Measurements from ENCODE around the gene BMP4. TPM values are rescaled to one million over a fixed set of nuclear protein-coding genes. Genes with fewer than 3 reads are reported as not detected.

Gene BMP4
- total and polyA plus RNA-seq, 2 donors (not counting 1 experiment from before 2014, with no cell fraction given), result not detected

GRCh38 chr14:53951627-53952303 lies 4.9 kb downstream of the BMP4 start:
- peaks cover 76% of the 10 kb centered on the region for H3K27me3 Mint-ChIP-seq
- Histone ChIP-seq H3K4me1 (ENCODE audit: control insufficient read depth in 2 of 2, insufficient read depth in 2 of 2, low read length in 2 of 2) (peaks cover 34 to 37% of the 10 kb centered on the region in 2 donors), H3K27me3 (replicated peaks in 1 of 4; ENCODE audit: control extremely low read depth in 1 of 4, control insufficient read depth in 3 of 4, insufficient read depth in 4 of 4, low read length in 3 of 4) (peaks cover 0 to 57% (median 20%) of the 10 kb centered on the region in 4 experiments), H3K9ac (ENCODE audit: low read length) (no peak overlapping the region), H3K36me3 (replicated peaks in 1 of 2; ENCODE audit: control extremely low read depth in 1 of 2, control insufficient read depth in 1 of 2, extremely low read depth in 1 of 2, insufficient read depth in 2 of 2, low read length in 1 of 2) (no peaks in the 10 kb centered on the region), H3K4me2 (replicated peaks; ENCODE audit: low read depth, low read length, poor library complexity, severe bottlenecking) (no peak overlapping the region), H3K9me3 (ENCODE audit: control extremely low read depth in 1 of 3, control insufficient read depth in 2 of 3, insufficient read depth in 1 of 3, low read length in 2 of 3) (peaks cover 0 to 6% (median 0%) of the 10 kb centered on the region in 3 donors), H3K4me3 (ENCODE audit: control extremely low read depth in 1 of 5, extremely low read depth in 1 of 5, insufficient read depth in 1 of 5, low read depth in 2 of 5, low read length in 4 of 5) (no peak overlapping the region), H4K20me1 (ENCODE audit: control insufficient read depth, insufficient read depth, low read length, poor library complexity, severe bottlenecking) (no peaks in the 10 kb centered on the region), H2AFZ (ENCODE audit: insufficient read depth, low read depth, low read length, poor library complexity, severe bottlenecking) (no peak overlapping the region), H3K79me2 (ENCODE audit: control insufficient read depth, insufficient read depth, low read length) (no peaks in the 10 kb centered on the region), H3K27ac (ENCODE audit: low read length in 2 of 2) (no peak overlapping the region)
- POLR2A ChIA-PET, result no interaction called here
- no peak for TF ChIP-seq CTCF (IDR thresholded peaks at IDR 0.05)
- no peak for TF ChIP-seq EZH2 (IDR thresholded peaks at IDR 0.05; ENCODE audit: borderline replicate concordance, insufficient read depth, low read depth, low read length, poor library complexity, severe bottlenecking)
- ATAC-seq (ENCODE audit: low read depth) (no peak), DNase-seq (no peak)
- H3K4me3 Mint-ChIP-seq, result no peak overlapping the region
- H3K9me3 Mint-ChIP-seq (ENCODE audit: insufficient read depth), result no peaks in the 10 kb centered on the region
- H3K4me1 Mint-ChIP-seq, result peaks cover 33% of the 10 kb centered on the region
- H3K27ac Mint-ChIP-seq, result no peak overlapping the region
- CTCF ChIA-PET, result no interaction called here
- intact Hi-C loops (cut with micrococcal nuclease), result no loop called here
- WGBS (ENCODE audit: insufficient coverage), result 92% methylated on average over 28 of the region's 32 CpGs

DNA sequence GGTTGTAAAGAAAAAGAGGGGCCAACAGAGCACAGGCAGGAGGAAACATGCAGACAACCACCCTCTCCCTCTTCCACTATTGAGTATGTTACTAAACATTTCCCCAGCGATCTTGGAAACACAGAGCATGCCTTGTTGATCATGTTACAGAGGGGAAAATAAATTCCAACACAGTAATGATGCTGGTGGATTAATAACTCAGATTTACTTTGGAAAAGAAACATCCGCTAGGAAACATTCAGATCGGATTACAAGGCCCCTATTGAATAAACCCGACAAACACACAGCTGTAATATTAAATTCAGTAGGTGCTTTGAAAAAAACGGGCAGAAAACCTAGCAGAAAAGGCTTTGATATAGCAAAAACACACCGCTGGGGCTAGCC lies 5.4 kb downstream of the BMP4 start:
- Mint-ChIP-seq H3K9me3 (ENCODE audit: insufficient read depth) (no peaks in the 10 kb centered on the region), H3K27ac (no peak overlapping the region), H3K27me3 (peaks cover 75% of the 10 kb centered on the region), H3K4me1 (peaks cover 31% of the 10 kb centered on the region), H3K4me3 (no peak overlapping the region)
- Histone ChIP-seq H3K4me3 (ENCODE audit: control extremely low read depth in 1 of 5, extremely low read depth in 1 of 5, insufficient read depth in 1 of 5, low read depth in 2 of 5, low read length in 4 of 5) (no peak overlapping the region), H3K27me3 (replicated peaks in 1 of 4; ENCODE audit: control extremely low read depth in 1 of 4, control insufficient read depth in 3 of 4, insufficient read depth in 4 of 4, low read length in 3 of 4) (peaks cover 0 to 56% (median 19%) of the 10 kb centered on the region in 4 experiments), H4K20me1 (ENCODE audit: control insufficient read depth, insufficient read depth, low read length, poor library complexity, severe bottlenecking) (no peaks in the 10 kb centered on the region), H3K4me2 (replicated peaks; ENCODE audit: low read depth, low read length, poor library complexity, severe bottlenecking) (no peak overlapping the region), H3K9me3 (ENCODE audit: control extremely low read depth in 1 of 3, control insufficient read depth in 2 of 3, insufficient read depth in 1 of 3, low read length in 2 of 3) (peaks cover 0 to 8% (median 0%) of the 10 kb centered on the region in 3 donors), H3K4me1 (ENCODE audit: control insufficient read depth in 2 of 2, insufficient read depth in 2 of 2, low read length in 2 of 2) (peaks cover 29 to 32% of the 10 kb centered on the region in 2 donors), H3K9ac (ENCODE audit: low read length) (no peak overlapping the region), H3K79me2 (ENCODE audit: control insufficient read depth, insufficient read depth, low read length) (no peaks in the 10 kb centered on the region), H2AFZ (ENCODE audit: insufficient read depth, low read depth, low read length, poor library complexity, severe bottlenecking) (no peak overlapping the region), H3K27ac (ENCODE audit: low read length in 2 of 2) (no peak overlapping the region), H3K36me3 (replicated peaks in 1 of 2; ENCODE audit: control extremely low read depth in 1 of 2, control insufficient read depth in 1 of 2, extremely low read depth in 1 of 2, insufficient read depth in 2 of 2, low read length in 1 of 2) (no peaks in the 10 kb centered on the region)
- no peak for ATAC-seq (ENCODE audit: low read depth)
- DNase-seq, result no peak
- POLR2A ChIA-PET, result no interaction called here
- intact Hi-C loops (cut with micrococcal nuclease), result no loop called here
- CTCF ChIA-PET, result no interaction called here
- TF ChIP-seq CTCF (IDR thresholded peaks at IDR 0.05), result no peak
- TF ChIP-seq EZH2 (IDR thresholded peaks at IDR 0.05; ENCODE audit: borderline replicate concordance, insufficient read depth, low read depth, low read length, poor library complexity, severe bottlenecking), result no peak
- 89% methylated on average over 2 of the region's 6 CpGs for WGBS (ENCODE audit: insufficient coverage)
